Esophagus squamous epithelium (tissue), 5 donors: ENCODE measurements around the gene TSPAN4. TPM values are rescaled to one million over a fixed set of nuclear protein-coding genes. Genes with fewer than 3 reads are reported as not detected.

Experiments
- DNase-seq: peaks from one replicate; lab custom pipeline; 2025; lab: John Stamatoyannopoulos, UW
- H3K27ac ChIP-seq, 4 donors: fragments of 200-600 bp; sonication (generic); one replicate each; pipeline ENCODE4 v1.5.1; 2016 to 2019; ENCODE audit warnings: mild to moderate bottlenecking in 1 of 4
- H3K27me3 ChIP-seq, 4 donors: fragments of 200-600 bp; sonication (generic); 1 replicate in 3 of 4; 2 replicates in 1 of 4; pipeline versions ENCODE4 v1.5.1 to v1.6.0; 2017 to 2021; ENCODE audit warnings: antibody characterized with exemption in 1 of 4
- H3K36me3 ChIP-seq, 3 donors: fragments of 200-600 bp; sonication (generic); one replicate each; pipeline ENCODE4 v1.5.1; 2016 to 2019
- H3K4me1 ChIP-seq, 3 donors: fragments of 200-600 bp; sonication (generic); one replicate each; pipeline ENCODE4 v1.5.1; 2017 to 2019
- H3K4me3 ChIP-seq, 4 donors: fragments of 200-600 bp; sonication (generic); 1 replicate in 3 of 4; 2 replicates in 1 of 4; pipeline ENCODE4 v1.5.1; 2016 to 2019; ENCODE audit warnings: mild to moderate bottlenecking in 2 of 4, moderate library complexity in 1 of 4
- H3K9me3 ChIP-seq, 3 donors: fragments of 200-600 bp; sonication (generic); one replicate each; pipeline ENCODE4 v1.5.1; 2016 to 2019
- CTCF ChIP-seq, 6 experiments: fragments of 450-650 bp in 4 of 6; fragments of 200-600 bp in 2 of 6; sonication (generic) in 2 of 6; IDR thresholded peaks; one replicate each; pipeline ENCODE4 v1.5.1; 2016 to 2019; ENCODE audit warnings: antibody characterized with exemption in 6 of 6, mild to moderate bottlenecking in 4 of 6, moderate library complexity in 4 of 6
- POLR2A ChIP-seq, 4 donors: fragments of 450-650 bp; IDR thresholded peaks; one replicate each; pipeline ENCODE4 v1.6.1; 2017; ENCODE audit warnings: antibody characterized with exemption in 4 of 4, mild to moderate bottlenecking in 4 of 4, moderate library complexity in 3 of 4
- WGBS, 2 donors: methylation state at CpG; one replicate each; pipeline ENCODE4 v1.1.5; 2018; 5-methylcytosine and 5-hydroxymethylcytosine counted together
- intact Hi-C: fragments of 100-400 bp; cut with DNase I; formaldehyde crosslinking; loops from one replicate; pipeline ENCODE4 v1.15.0; 2022
- total RNA-seq, 4 donors: library from RNA; depleted of rRNA; stranded (reverse); fragments of >200 nt; gene quantifications; one replicate each; pipeline ENCODE4 v1.1.0, GENCODE V29; 2016
- donor health status: DM: yes; HTN: yes; CAD: no.

TSPAN4 gene
- total RNA-seq, 4 donors from 2014 or later: 6.8 to 59.7 (median 19.0) TPM

DNA sequence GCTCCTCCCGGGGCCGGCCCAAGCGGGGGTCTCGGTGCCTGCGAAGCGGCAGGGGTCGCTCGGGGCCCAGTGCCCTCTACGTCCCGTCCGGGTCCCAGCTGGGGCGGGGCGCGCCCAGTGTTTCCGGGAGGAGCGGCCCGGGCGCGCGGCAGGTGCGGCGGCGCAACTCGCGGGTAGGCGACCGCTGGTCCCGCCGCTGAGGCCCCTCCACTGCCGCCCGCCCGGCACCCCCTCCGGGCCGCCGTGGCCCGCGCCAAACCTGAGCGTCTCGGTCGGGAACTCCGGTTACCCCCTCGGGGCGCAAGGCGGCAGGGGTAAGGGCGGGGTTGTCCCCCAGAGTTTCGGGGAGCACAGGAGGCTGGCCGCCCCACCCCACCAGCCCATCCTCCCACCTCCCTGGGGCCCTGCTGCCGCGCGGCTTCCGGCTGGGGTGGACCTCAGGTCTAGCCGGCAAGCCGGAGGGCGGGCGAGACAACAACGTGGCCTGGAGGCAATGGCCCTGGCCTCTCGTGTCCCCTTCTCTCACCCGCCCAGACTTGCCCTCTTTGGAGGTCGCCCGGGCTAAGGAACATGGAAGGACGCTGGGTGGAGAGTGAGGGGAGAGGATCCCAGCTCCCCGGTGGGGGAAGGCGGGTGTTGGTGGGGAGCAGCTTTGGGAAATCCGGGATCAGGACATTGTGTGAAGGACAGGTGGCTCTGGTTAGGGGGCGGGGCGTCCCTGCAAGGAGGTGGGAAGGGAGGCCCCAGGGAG, 15.3 kb upstream of the TSPAN4 start:
- H3K4me3 ChIP-seq: peak overlapping the region; percentile 26 to 63 (median 48)
- WGBS, 2 donors: 12 to 19% methylated on average over 3 to 5 of the region's 66 CpGs

GRCh38 chr11:827897-828192, 14.8 kb upstream of the TSPAN4 start, which contains the start of gene CRACR2B:
CRACR2B (plus strand) TSS chr11:827919; CDS start chr11:828608, 689 bp downstream.
- Histone ChIP-seq H3K4me1 (peaks cover 54 to 86% (median 62%) of the 10 kb centered on the region in 3 donors), H3K27ac (peak within 1 kb of the TSS; percentile 26 to 80 (median 69)), H3K27me3 (peaks cover 0 to 88% (median 7%) of the 10 kb centered on the region in 4 donors), H3K4me3 (peak within 1 kb of the TSS; percentile 26 to 63 (median 48)), H3K9me3 (no peaks in the 10 kb centered on the region), H3K36me3 (peaks cover 15 to 33% (median 22%) of the 10 kb centered on the region in 3 donors)
- DNase-seq: no peak
- intact Hi-C loops: no loop called here
- TF ChIP-seq CTCF (IDR thresholded peaks at IDR 0.05): no peak
- TF ChIP-seq POLR2A (IDR thresholded peaks at IDR 0.05): no peak
- WGBS, 2 donors: no CpG with 5 or more reads among the region's 5 CpGs

More for the DNA sequence above, 15.3 kb upstream of the TSPAN4 start:
- Histone ChIP-seq H3K27ac (peak overlapping the region; percentile 26 to 80 (median 69)), H3K4me1 (peaks cover 51 to 87% (median 59%) of the 10 kb centered on the region in 3 donors), H3K36me3 (peaks cover 18 to 38% (median 22%) of the 10 kb centered on the region in 3 donors), H3K27me3 (peaks cover 0 to 85% (median 7%) of the 10 kb centered on the region in 4 donors), H3K9me3 (no peaks in the 10 kb centered on the region)
- TF ChIP-seq CTCF (IDR thresholded peaks at IDR 0.05): no peak
- peak in 1 of 4 donors; percentile 4 for TF ChIP-seq POLR2A (IDR thresholded peaks at IDR 0.05)
- intact Hi-C loops: no loop called here
- no peak for DNase-seq

DNA sequence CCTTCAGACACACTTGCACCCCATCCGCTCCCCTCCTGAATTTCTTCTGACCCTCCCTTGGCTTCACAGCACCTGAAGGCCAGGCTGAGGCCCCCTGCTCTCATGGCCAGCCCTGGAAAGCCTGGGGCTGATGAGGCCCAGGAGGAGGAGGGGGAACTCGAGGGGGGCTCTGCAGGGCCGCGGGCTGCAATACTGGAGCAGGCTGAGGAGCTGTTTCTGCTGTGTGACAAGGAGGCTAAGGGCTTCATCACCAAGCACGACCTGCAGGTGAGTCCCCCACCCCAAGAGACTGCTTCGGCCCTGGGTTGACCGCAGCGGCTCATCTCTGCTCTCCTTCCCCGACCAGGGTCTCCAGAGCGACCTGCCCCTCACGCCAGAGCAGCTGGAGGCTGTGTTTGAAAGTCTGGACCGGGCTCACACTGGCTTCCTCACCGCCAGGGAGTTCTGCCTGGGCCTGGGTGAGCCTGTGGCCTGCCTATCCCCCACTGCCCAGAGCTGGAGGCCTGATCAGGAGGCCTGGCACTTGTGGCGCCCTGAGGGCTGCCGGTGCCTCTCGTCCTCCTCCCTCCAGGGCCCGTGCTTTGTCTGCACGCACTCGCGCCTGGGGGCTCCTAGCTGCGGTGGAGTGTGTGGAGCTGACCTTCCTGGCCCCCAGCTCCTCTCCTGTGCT, 14.0 kb upstream of the TSPAN4 start:
- no peak for TF ChIP-seq POLR2A (IDR thresholded peaks at IDR 0.05)
- TF ChIP-seq CTCF (IDR thresholded peaks at IDR 0.05): no peak
- no peak for DNase-seq
- WGBS, 2 donors: 68% methylated on average over 5 of the region's 21 CpGs; no CpG with 5 or more reads in 1 of the 2 donors
- intact Hi-C loops: no loop called here
- peaks cover 10 to 25% (median 16%) of the 10 kb centered on the region in 3 donors for H3K36me3 ChIP-seq
- H3K4me1 ChIP-seq: peaks cover 56 to 92% (median 65%) of the 10 kb centered on the region in 3 donors
- H3K27ac ChIP-seq: peak overlapping the region in 3 of 4 donors; percentile 65 to 80 (median 73)
- peak overlapping the region in 2 of 4 donors; percentile 45 to 62 for H3K4me3 ChIP-seq
- peaks cover 0 to 88% (median 7%) of the 10 kb centered on the region in 4 donors for H3K27me3 ChIP-seq
- no peaks in the 10 kb centered on the region for H3K9me3 ChIP-seq

DNA sequence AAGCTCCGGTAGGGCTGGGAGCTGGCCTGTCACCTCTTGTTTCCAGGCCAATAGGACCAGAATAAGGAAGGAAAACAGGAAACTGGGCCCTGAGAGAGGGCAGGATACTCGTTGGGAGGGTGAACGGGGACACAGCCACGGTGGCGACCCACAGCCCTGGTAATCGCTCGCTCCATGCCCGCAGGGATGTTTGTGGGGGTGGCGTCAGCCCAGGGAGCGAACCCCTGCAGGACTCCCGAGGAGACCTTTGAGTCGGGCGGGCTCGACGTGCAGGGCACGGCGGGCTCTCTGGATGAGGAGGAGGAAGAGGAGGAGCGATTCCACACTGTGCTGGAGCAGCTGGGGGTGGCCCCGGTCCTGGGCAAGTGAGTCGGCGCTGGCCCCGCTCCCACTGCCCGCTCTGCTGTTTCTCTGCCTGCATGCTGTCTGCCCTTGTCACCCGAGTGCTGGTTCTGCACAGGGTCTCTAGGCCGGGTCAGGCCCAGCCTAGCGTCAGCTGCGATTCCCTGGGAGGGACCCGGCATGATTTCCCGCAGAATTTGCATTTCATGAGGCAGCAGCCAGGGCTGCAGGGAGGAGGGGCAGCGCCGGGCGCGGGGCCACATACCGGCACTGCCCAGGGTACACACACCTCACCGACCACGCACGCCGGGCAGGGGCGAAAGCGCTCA, 13.3 kb upstream of the TSPAN4 start:
- peak overlapping the region; percentile 1 to 62 (median 44) for H3K4me3 ChIP-seq
- no peak for TF ChIP-seq CTCF (IDR thresholded peaks at IDR 0.05)
- peak in 1 of 4 donors; percentile 20 for TF ChIP-seq POLR2A (IDR thresholded peaks at IDR 0.05)

More for the DNA sequence above, 13.3 kb upstream of the TSPAN4 start:
- H3K36me3 ChIP-seq: peaks cover 3 to 18% (median 10%) of the 10 kb centered on the region in 3 donors
- H3K9me3 ChIP-seq: no peaks in the 10 kb centered on the region
- 10 to 24% methylated on average over 10 to 16 of the region's 40 CpGs for WGBS, 2 donors
- H3K27ac ChIP-seq: peak overlapping the region in 3 of 4 donors; percentile 65 to 80 (median 73)
- intact Hi-C loops: no loop called here
- H3K4me1 ChIP-seq: peaks cover 63 to 98% (median 72%) of the 10 kb centered on the region in 3 donors
- H3K27me3 ChIP-seq: peaks cover 0 to 83% (median 7%) of the 10 kb centered on the region in 4 donors
- no peak for DNase-seq
